PC-3 (cell line): Measurements from ENCODE around the gene TNNT2. TPM values are rescaled to one million over a fixed set of nuclear protein-coding genes. Genes with fewer than 3 reads are reported as not detected.

Experiments used
- ATAC-seq: fragments of 200-7000 bp; cut with Tn5 transposase; 2 replicates; pipeline ENCODE4 v1.9.1; 2020; ENCODE audit warnings: mild to moderate bottlenecking, moderate library complexity
- BruUV-seq: library from RNA; stranded (reverse); fragments of 400-500 nt; replicated peaks from 2 replicates; lab custom pipeline; 2021; lab: Mats Ljungman, UMichigan
- CTCF ChIA-PET: fragments of 300-600 bp; sonication (Branson Sonifier 250); formaldehyde crosslinking; loops from one replicate; lab custom pipeline; 2022; ENCODE audit warnings: antibody characterized with exemption; lab: Charles Lee
- POLR2A ChIA-PET: fragments of 300-600 bp; sonication (Branson Sonifier 250); formaldehyde crosslinking; loops from one replicate; lab custom pipeline; 2022; ENCODE audit warnings: antibody characterized with exemption; ENCODE audit not compliant: unreplicated experiment; lab: Charles Lee
- DNase-seq: peaks from one replicate; pipeline ENCODE4 v3.0.0-alpha.2; 2015
- H2AFZ ChIP-seq: fragments of 300-600 bp; sonication (generic); 2 replicates; pipeline ENCODE4 v1.6.0; 2016; ENCODE audit warnings: antibody characterized with exemption, low read length
- H3F3A ChIP-seq: fragments of 300-600 bp; sonication (generic); one replicate; pipeline ENCODE4 v1.6.0; 2017; ENCODE audit warnings: antibody characterized with exemption, low read length, control low read depth, mild to moderate bottlenecking; ENCODE audit not compliant: unreplicated experiment
- H3K27ac ChIP-seq: fragments of 300-600 bp; sonication (generic); 2 replicates; pipeline ENCODE4 v1.5.1; 2016; ENCODE audit warnings: mild to moderate bottlenecking, low read length
- H3K27me3 ChIP-seq: fragments of 300-600 bp; sonication (generic); 2 replicates; pipeline ENCODE4 v1.6.1; 2016; ENCODE audit warnings: low read length, mixed read lengths
- H3K36me3 ChIP-seq: fragments of 300-600 bp; sonication (generic); 2 replicates; pipeline ENCODE4 v1.6.1; 2016; ENCODE audit warnings: low read depth, mixed run types, low read length, mixed read lengths
- H3K4me1 ChIP-seq: fragments of 300-600 bp; sonication (generic); 2 replicates; pipeline ENCODE4 v1.5.1; 2016; ENCODE audit warnings: low read length; ENCODE audit not compliant: insufficient read depth
- H3K4me2 ChIP-seq: fragments of 300-600 bp; sonication (generic); 2 replicates; pipeline ENCODE4 v1.6.0; 2016; ENCODE audit warnings: low read length
- H3K4me3 ChIP-seq: fragments of 300-600 bp; sonication (generic); 2 replicates; pipeline ENCODE4 v1.5.1; 2016; ENCODE audit warnings: mild to moderate bottlenecking, low read length, mixed read lengths
- H3K79me2 ChIP-seq: fragments of 300-600 bp; sonication (generic); 2 replicates; pipeline ENCODE4 v1.6.1; 2017; ENCODE audit warnings: low read length, mixed read lengths
- H3K9ac ChIP-seq: fragments of 300-600 bp; sonication (generic); 2 replicates; pipeline ENCODE4 v1.6.0; 2016; ENCODE audit warnings: mild to moderate bottlenecking, low read length
- H3K9me2 ChIP-seq: fragments of 300-600 bp; sonication (generic); replicated peaks from 2 replicates; pipeline ENCODE4 v1.6.1; 2016; ENCODE audit warnings: mixed run types, low read length, mixed read lengths
- H3K9me3 ChIP-seq: fragments of 300-600 bp; sonication (generic); 2 replicates; pipeline ENCODE4 v1.6.1; 2016; ENCODE audit warnings: low read length, mixed read lengths
- H4K20me1 ChIP-seq: fragments of 300-600 bp; sonication (generic); 2 replicates; pipeline ENCODE4 v1.6.1; 2016; ENCODE audit warnings: low read length, mixed read lengths
- EZH2 ChIP-seq: fragments of 300-600 bp; sonication (generic); IDR thresholded peaks from one replicate; pipeline ENCODE4 v1.6.1; 2017; ENCODE audit warnings: antibody characterized with exemption, mild to moderate bottlenecking, low read length; ENCODE audit not compliant: unreplicated experiment
- EZH2phosphoT487 ChIP-seq: fragments of 300-600 bp; sonication (generic); IDR thresholded peaks from 2 replicates; pipeline ENCODE4 v1.6.1; 2018; ENCODE audit warnings: mild to moderate bottlenecking, antibody characterized with exemption, low read length, borderline replicate concordance
- intact Hi-C: fragments of 100-400 bp; cut with micrococcal nuclease; formaldehyde crosslinking; loops from 2 replicates; pipeline ENCODE4 v1.9.0; 2023
- total RNA-seq: library from RNA; depleted of rRNA; stranded (reverse); fragments of >200 nt; gene quantifications from 2 replicates; pipeline ENCODE4 v1.2.3, GENCODE V29; 2014
- TF ChIP-seq, protein P1 (sequence below): fragments of 300-600 bp; sonication (generic); conservative IDR thresholded peaks from 2 replicates; pipeline ENCODE4 v1.5.1; 2017; ENCODE audit warnings: antibody characterized with exemption, low read depth, mild to moderate bottlenecking, low read length

TNNT2 gene
- total RNA-seq, 1 experiment from 2014 or later: 1.1 TPM

DNA sequence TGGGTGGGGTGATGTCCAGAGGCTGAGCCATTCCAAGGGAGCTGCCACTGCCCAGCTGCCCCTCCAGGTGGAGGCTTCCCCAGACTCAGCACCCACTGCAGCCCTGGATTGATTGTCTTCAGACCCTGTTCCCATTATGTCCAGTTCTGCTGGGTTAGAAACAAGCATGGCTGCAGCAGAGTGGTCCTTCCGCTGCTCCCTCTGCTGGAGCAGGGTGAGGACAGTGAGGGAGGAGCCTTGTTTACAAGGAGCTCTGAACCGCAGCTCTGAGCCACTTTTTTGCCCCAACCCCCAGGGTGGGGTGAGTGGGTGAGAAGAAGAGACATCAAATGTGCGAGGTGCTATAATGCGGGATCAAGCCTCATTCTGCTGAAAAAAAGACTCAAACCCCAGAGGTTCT, 2.3 kb downstream of the TNNT2 start:
- Histone ChIP-seq H3K9me2 (no peaks in the 10 kb centered on the region), H3K27me3 (peaks cover 58% of the 10 kb centered on the region), H3K4me3 (no peak overlapping the region), H3K9ac (no peak overlapping the region), H3K4me1 (peaks cover 6% of the 10 kb centered on the region), H3K9me3 (no peaks in the 10 kb centered on the region), H4K20me1 (no peaks in the 10 kb centered on the region), H3K27ac (no peak overlapping the region), H3F3A (no peaks in the 10 kb centered on the region), H2AFZ (no peak overlapping the region), H3K79me2 (no peaks in the 10 kb centered on the region), H3K36me3 (no peaks in the 10 kb centered on the region), H3K4me2 (no peak overlapping the region)
- no TSS peak for BruUV-seq
- no peak for TF ChIP-seq EZH2
- TF ChIP-seq EZH2phosphoT487: no peak
- TF ChIP-seq, protein P1, sequence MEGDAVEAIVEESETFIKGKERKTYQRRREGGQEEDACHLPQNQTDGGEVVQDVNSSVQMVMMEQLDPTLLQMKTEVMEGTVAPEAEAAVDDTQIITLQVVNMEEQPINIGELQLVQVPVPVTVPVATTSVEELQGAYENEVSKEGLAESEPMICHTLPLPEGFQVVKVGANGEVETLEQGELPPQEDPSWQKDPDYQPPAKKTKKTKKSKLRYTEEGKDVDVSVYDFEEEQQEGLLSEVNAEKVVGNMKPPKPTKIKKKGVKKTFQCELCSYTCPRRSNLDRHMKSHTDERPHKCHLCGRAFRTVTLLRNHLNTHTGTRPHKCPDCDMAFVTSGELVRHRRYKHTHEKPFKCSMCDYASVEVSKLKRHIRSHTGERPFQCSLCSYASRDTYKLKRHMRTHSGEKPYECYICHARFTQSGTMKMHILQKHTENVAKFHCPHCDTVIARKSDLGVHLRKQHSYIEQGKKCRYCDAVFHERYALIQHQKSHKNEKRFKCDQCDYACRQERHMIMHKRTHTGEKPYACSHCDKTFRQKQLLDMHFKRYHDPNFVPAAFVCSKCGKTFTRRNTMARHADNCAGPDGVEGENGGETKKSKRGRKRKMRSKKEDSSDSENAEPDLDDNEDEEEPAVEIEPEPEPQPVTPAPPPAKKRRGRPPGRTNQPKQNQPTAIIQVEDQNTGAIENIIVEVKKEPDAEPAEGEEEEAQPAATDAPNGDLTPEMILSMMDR: peak; percentile 77
- ChIA-PET POLR2A (interaction anchor here (0.5 to 0.7 kb wide), 3 partner anchors 13 to 41 kb away, joined by 3 to 4 read pairs (median 3); no protein-coding TSS in a partner anchor), CTCF (interaction anchor here (0.5 to 1.0 kb wide), 3 partner anchors 9 to 27 kb away, joined by 3 to 5 read pairs (median 4); no protein-coding TSS in a partner anchor)
- peak; percentile 40 for ATAC-seq
- intact Hi-C loops: no loop called here
- peak; percentile 67 for DNase-seq

DNA sequence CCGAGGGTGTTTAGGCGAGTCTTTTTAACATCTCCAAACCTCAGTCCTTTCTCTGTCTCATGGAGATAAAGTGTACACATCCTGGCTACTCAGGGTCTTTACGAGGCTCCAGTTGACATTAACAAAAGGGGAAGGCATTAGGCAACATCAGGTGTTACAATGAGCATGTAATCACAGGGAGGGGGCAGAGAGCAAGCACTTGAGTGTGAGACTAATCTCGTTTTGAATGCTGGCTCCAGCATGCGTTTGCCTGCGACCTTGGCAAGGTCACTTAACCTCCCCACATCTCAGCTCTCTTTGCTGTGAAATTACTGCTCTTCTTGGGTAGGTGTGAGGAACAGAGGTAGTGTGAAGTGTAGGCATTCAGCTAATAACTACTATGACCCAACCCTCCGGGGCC, 3.1 kb downstream of the TNNT2 start:
- Histone ChIP-seq H3K9me2 (no peaks in the 10 kb centered on the region), H3K27ac (no peak overlapping the region), H2AFZ (no peak overlapping the region), H3K36me3 (no peaks in the 10 kb centered on the region), H3K9me3 (no peaks in the 10 kb centered on the region), H3K79me2 (no peaks in the 10 kb centered on the region), H3K4me3 (no peak overlapping the region), H3F3A (no peaks in the 10 kb centered on the region), H3K9ac (no peak overlapping the region), H3K4me2 (no peak overlapping the region), H3K27me3 (peaks cover 64% of the 10 kb centered on the region), H3K4me1 (peaks cover 6% of the 10 kb centered on the region), H4K20me1 (no peaks in the 10 kb centered on the region)
- DNase-seq (no peak), ATAC-seq (no peak)
- TF ChIP-seq EZH2 (no peak), EZH2phosphoT487 (no peak)
- TF ChIP-seq, protein P1: no peak
- POLR2A ChIA-PET: no interaction called here
- BruUV-seq: no TSS peak
- intact Hi-C loops: no loop called here
- CTCF ChIA-PET: interaction anchor here (0.6 kb wide), 1 partner anchor 13 kb away, joined by 3 read pairs; no protein-coding TSS in a partner anchor

DNA sequence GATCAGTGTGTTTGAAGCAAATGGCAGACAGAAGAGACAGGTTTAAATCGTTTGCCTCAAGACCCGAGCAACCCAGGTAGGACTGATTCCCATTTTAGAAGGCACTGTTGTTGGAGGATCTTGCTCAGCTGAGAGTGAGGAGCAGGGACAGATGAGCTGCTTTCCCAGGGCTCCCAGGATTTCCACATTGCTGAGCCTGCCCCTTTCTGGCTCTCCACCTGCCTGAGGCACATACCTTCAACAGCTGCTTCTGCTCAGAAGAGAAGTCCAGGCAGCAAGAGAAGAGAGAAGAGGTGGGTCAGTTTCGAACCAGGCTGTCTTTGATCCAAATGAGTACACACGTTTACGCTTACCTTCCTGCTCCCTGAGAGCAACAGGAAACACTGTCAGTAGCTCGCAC, 5.7 kb downstream of the TNNT2 start:
- no peak overlapping the region for H3K4me3 ChIP-seq
- H3K27ac ChIP-seq: no peak overlapping the region
- no peaks in the 10 kb centered on the region for H3K36me3 ChIP-seq
- intact Hi-C loops: no loop called here
- ChIA-PET CTCF (interaction anchor here (0.6 kb wide), 1 partner anchor 64 kb away, joined by 7 read pairs; no protein-coding TSS in a partner anchor), POLR2A (no interaction called here)
- H3K4me2 ChIP-seq: no peak overlapping the region
- peaks cover 6% of the 10 kb centered on the region for H3K4me1 ChIP-seq
- no peak for ATAC-seq
- no peak for TF ChIP-seq EZH2phosphoT487
- TF ChIP-seq EZH2: no peak
- TF ChIP-seq, protein P1: no peak
- no peaks in the 10 kb centered on the region for H3K9me3 ChIP-seq
- peaks cover 89% of the 10 kb centered on the region for H3K27me3 ChIP-seq
- H2AFZ ChIP-seq: no peak overlapping the region
- no peak for DNase-seq
- no peaks in the 10 kb centered on the region for H3F3A ChIP-seq
- no peaks in the 10 kb centered on the region for H3K79me2 ChIP-seq
- H3K9me2 ChIP-seq: no peaks in the 10 kb centered on the region
- H4K20me1 ChIP-seq: no peaks in the 10 kb centered on the region
- no peak overlapping the region for H3K9ac ChIP-seq
- BruUV-seq: no TSS peak
